8988T (cell line): Measurements from ENCODE around the gene LRP1B.
"Not testable (repeated sequence)": the region's sequence is repeated elsewhere in the genome, so short reads cannot be mapped to it uniquely, and the experiment has no call there.

Experiments used
- DNase-seq: peaks from one replicate; pipeline ENCODE4 v3.0.0; 2011

Gene LRP1B

DNA sequence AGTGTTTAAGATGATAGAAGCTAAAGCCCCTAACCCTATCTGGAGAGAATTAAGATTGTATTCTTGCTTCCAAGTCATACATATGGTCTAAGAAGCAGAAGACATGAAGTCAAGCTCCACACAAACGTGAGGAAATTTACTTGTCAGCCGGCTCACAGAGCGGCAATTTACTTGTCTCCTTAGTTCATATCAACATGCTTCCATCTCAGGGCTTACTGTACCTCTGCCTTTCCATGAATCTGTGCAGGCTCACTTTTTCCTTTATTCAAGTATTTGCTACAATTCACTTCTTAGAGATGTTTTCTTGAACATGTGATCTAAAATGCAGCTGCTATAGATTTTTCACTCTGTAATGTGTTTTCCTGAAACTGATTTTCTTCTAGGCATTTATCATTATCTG lies 1386.4 kb downstream of the LRP1B start:
- DNase-seq = no peak

DNA sequence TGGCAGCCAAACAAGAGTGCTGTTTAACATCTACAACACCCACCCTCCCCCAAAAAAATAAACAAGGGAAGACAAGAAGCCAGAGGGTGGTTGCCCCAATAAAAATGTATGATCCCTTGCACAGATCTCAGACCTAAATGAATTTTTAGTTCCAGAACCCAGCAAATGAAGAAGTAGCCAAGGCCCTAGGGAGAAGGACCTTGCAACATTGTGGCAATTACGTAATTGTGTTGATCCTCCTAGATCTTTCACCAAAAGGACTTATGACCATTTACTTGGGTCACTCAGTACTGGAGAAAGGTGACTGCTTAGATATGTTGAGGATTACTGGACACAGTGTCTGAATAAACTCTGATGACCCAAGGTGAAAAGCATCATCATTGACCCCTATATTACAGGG lies 1393.8 kb downstream of the LRP1B start:
- no peak for DNase-seq

DNA sequence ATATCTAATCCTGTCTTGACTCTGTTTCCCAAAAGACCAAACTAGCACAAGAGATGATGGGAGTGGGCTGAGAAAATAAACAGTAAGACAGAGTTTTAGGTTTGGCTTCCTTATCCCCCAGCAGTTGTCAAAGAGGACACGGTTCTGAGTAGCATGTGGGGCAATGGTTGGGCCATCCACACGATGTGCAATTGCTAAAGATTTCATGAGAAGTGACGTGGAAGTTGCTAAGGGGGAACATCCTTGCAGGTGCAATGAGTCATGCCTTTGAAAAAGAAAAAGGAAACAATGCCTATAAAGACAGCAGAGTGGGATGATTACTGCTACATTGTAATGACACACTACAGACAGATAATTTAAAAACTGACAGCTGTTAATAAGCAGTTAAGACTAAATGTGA lies 1395.8 kb downstream of the LRP1B start:
- no peak for DNase-seq

DNA sequence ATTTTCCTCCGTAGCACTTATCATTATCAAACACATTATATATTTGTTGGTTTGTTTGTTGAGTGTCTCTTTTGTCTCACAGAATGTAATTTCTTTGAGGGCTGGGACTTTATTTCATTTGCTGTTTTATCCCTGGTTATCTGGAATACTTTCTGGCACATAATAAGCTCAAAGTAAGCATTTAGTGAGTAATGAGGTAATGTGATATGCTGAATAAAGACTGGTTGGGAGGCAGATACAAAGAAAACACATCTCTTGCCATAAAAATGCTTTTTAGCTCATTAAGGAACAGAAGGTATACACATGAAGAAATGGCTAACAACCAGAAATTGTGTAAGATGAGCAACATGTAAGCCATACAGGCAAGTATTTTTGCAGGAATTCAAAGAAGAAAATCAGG lies 1411.8 kb downstream of the LRP1B start:
- DNase-seq = no peak

DNA sequence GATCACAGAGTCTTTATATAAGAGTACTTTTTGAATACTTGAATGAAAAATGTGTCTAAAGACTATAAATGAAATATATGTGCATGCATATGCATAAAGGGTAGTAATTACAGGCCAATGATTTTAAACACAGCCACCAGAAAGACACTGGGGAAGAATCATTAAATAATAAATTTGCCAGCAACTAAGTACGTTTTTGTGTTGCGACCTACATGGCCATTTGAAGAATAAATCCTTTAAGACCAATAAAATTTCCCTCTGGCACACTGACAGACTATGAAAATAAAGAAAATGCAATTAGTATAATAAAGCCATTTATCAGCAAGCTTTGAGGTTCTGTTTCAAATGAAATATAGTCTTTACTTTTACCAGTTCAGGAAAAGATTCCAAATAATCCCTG lies 1413.3 kb downstream of the LRP1B start:
- DNase-seq = no peak

DNA sequence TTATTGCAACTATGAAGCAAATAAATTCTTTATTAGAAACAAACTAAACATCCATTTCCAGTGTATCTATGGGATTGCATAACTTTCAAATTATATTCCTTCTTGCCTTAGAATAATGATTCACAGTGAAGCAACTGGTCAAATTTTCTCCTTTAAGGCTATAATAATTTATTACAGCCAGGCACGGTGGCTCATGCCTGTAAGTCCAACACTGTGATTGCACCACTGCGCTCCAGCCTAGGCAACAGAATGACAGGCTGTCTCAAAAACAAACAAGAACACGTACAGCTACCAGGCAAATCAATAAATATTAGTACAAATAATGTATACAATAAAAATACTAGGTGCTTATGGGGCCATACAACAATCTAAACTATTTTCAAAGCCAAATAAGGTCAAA lies 1416.2 kb downstream of the LRP1B start:
- no peak for DNase-seq

DNA sequence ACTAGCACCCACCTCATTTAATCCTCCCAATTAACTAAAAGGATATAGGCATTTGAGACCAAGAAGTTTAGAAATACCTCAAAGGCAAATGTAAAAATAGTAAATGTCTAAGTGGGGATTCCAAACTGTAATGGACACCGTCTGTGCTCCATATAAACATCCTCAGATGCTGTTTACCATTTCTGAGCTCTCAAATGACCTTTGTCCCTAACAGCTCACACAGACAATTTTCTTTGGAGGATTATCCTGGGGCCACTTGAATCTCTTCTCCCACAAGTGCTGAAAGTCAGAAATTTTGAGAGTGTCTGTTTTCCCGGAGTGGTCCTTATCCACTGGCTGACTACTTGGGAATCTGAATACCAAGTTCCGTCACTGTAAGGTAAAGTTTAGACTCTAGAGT lies 1418.9 kb downstream of the LRP1B start:
- no peak for DNase-seq

DNA sequence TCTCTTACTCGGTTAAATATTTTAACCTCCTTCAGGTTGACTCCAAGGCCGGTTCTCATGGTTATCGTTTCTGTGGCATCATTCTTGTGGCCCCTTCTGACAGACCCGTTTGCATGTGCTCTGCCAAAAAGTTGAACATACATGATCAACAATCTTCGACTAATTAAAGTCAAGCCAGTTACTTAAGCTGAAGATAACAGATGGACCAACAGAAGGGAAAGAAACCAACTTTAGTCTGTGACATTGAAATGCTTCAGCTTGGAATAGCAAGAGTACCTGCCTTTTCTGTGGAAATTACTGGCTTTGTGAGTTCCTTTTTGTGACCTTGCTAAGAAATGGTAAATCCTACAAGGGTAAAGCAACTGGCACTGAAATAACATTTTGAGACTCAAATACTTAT lies 1429.1 kb downstream of the LRP1B start:
- DNase-seq = no peak

DNA sequence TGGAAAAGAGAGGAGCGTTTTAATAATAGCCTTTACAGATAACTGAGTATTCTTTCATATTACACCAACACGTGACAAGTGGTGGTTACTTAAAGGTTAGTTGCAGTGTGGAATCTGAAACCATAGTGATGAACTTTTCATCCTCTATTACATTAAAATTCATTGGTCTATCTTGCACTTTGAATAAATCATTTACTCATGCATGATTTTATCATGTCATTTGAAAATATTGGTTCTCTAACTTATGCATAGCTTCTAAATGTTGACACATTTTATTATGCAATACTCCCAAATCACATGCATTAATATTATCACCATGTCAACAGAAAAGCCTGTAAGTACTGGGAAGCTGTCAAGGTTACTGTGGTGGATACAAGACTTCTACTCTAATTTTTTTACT lies 1432.2 kb downstream of the LRP1B start:
- no peak for DNase-seq

DNA sequence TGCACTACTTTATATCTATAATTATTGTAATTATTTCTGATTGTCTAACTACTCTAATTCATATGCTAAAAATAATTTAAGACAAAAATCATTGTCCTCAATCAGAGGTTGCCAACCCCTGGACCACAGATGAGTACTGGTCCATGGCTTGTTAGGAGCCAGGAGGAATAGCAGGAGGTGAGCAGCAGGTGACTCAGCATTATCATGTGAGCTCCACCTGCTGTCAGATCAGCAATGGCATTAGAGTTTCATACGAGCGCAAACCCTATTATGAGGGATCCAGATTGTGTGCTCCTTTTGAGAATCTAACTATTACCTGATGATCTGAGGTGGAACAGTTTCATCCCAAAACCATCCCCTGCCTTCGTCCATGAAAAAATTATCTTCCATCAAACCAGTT lies 1434.4 kb downstream of the LRP1B start:
- DNase-seq = no peak

DNA sequence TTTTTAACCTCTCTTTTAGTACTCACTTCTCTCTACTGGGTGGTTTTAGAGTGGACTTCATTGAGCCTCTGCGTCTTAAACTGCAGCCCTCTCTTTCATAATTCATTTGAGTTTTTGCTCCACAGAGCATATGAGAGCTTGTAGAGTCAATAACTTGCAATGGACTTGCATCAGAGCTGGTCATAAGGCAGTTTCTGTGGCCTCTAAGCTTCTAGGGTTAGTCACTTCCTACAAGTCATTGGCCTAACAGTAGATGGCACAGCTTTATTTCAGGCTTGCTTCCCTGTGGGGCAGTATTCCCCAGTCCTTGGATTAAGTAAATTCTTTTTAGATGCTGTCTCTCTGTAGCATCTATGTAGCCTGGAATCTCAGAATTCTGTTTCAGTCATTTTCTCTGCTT lies 1435.7 kb downstream of the LRP1B start:
- DNase-seq = no peak

DNA sequence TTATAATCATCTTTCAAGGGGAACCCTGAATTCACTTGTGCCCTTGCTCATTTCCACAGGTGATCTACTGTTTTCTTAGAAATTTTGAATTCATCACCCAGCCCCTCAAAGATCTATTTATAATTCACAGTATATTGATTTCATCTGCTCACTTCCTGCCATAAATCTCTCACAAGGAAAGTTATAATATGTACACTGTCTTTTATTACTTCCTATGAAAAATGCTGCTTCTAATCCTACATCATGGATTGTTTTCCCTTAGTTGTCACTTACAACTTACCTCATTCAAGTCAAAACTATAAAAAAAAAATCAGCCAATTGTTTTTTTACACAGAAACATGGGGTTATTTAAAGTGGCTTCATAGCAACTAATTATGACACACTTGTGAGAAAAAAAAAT lies 1443.0 kb downstream of the LRP1B start:
- DNase-seq = no peak

DNA sequence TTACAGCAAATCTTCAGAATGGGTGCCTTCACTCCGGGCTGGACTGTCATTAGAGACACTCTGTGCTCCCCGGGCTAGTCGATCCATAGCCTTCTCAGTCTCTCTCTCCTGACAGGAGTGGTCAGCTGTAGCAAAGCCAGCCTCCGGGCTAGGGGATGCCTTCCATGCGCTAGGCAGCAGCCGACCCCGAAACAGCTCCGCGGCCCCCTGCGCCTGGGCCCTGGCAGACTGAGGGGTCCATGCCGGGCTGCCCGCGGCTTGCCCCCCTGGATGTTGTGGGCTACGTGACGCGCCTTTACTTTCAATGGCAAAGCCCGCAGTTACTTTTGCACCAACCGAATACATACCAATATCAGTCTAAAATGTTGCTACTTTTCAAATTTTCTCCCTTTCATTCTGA lies 1447.2 kb downstream of the LRP1B start:
- no peak for DNase-seq

DNA sequence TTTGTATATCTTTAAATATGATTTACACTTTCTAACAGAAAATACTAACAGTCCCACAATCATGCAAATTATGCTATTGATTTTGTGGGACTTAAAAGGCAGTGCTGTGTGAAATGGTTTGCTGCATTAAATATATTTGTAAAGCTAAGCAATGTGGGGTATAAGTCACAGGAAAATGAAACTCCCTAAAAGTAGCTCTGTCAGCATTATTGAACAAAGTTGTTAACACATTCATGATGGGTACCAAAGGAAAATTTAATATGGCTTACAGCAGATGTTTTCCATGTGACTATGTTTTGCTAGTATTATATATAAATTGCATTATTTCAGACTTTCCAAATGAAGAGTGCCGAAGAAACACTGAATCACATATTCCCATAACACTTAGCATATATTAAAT lies 1450.0 kb downstream of the LRP1B start:
- DNase-seq = no peak

DNA sequence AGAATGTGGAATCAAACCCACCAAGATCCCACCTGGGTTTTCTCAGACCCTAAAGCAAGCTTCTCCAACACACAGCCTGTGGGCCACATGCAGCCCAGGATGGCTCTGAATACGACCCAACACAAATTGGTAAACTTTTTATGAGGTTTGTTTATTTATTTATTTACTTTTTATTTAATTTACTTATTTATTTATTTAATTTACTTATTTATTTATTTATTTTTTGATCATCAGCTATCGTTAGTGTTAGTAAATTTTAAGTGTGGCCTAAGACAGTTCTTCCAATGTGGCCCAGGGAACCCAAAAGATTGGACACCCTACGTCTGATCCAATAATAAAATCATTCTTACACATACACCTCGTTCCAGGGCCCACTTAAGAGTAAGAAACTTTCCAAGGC lies 1451.1 kb downstream of the LRP1B start:
- DNase-seq = no peak

DNA sequence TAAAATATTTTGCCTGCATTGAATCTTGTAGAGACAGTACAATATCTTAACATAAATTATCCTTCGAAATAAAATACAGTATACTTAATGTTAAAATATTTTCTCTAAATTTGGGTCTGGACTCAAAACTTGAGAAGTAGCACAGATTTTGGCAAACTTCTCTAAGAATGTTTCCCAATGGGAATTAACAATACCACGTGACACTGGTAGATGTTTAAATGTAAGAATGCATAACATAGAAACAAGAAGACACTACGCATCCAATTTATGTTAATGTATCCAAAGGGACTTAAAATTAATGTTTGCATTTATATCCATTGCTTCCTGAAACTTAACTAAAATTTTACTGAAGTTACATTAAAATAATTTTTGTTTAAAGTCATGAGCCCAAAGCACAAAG lies 1460.9 kb downstream of the LRP1B start:
- DNase-seq = no peak

DNA sequence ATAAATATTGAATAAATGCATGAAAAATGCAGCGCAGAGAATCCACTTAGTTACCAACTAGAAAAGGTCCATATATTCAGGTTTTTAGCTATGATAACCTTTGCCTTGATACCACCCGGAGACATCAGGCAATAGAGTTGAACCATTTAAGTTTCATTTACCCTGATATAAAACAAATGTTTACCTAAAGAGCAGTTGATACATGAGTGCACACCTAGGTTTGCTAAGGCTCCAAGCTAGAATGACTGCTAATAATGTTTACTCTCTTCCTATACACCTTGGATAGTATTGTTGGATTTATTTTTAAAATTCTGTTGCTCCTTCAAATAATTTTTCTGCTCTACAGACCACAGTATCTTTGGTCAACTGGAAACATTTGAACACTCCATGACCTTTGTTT lies 1463.6 kb downstream of the LRP1B start:
- no peak for DNase-seq

DNA sequence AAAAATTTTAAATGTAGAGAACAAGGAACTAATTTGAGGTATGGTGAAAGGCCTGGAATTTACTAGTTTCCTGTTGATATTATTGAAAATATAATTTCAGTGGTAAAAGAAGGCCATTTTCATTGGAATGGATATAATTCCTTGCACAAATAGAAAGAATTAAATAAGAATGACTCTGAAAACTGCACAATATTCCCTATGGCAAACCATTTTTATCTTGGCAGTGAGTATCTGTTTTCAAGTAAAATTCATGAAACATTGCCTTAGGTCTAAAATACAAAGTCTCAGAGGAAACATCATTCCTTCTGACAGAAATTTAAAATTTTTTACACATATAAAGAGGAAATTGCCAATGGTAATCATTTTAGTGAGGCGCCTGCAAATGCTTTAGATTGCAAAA lies 1468.3 kb downstream of the LRP1B start:
- no peak for DNase-seq

DNA sequence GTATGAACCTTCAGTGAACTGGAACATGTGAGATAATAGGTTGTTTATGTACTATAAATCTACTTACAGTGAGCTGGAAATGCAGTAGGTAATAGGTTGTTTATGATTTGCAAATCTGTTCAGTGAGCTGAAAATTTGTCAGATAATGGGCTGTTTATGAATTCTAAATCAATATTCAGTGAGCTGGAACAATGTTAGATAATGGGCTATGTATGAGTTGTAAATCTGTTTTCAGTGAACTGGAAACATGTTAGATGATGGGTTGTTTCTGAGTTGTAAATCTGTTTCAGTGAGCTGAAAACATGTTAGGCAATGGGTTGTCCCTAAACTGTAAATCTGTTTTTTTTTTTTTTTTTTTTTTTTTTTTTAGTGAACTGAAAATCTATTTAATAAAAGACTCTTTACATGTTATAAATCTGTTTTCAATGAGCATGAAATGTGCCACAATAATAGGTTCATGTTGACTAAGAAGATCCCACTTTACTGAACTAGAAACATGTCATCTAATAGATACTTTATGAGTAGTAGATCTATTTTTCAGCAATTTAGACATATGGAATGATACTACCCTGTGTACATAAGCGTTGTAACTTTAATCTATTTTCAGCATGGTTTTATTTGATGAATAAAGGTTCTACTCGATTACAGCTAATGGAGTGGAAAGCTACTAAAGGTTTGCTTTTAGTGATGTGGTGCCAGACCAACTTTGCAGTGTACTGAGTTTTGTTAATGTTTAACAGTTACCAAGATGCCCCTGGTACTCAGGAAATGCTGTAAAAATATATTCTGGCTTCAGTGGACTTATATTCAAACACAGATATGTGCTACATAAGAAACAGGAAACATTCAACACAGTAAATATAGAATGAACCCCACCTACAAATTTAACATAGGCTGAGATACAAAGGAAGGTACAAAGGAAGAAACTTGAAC lies 1471.8 kb downstream of the LRP1B start:
- no peak for DNase-seq

DNA sequence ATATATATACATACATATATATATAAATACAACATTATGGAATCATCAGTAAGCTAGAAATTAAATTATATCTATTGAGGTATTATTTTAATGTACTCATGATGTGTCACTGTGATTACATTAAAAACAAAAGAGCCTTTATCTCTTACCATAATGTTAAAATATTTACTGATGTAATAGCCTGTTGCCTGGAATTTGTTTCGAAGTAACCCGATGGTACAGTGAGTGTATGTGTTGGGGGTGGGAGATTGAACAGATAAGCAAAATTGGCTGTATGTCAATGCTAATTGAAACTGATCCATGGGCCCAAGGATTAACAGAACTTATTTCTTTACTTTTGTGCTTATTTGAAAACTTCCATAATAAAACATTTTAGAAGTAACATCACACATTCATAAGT lies 1473.2 kb downstream of the LRP1B start:
- no peak for DNase-seq

DNA sequence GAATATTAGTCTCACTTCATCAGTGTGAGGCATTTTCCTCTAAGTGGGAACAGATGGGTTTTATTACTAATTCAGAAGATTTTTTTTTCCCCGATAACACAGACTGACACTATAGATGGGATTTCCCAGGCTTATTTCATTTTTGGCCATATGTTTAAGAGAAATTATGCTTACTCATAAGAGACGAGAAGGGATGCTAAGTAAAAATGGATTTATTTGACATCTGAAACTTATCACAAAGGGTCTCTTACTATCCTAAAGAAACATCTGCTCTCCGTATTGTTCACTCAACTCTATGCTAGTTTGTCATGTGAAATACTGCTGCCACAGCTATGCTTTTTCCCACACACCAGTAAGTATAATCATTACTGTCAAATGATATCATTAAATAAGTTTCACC lies 1476.3 kb downstream of the LRP1B start:
- DNase-seq = no peak

DNA sequence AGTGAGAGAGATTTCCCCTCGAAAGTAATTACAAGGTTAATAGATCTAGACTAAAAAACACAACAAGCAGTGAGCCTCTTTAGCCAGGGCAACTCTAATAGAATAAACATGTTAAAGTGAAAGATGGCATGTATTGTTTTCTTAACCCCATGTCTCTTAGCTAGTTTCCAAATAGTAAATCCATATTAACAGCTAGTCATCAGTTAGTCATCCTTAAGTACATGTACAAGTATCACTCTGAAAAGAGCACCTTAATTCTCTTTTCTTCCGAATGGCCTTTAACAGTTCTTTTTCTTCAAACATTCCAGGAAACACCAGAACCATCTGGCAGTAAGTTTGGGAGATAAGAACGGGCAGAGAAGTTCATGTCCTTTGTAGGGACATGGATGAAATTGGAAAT lies 1480.0 kb downstream of the LRP1B start:
- DNase-seq = no peak

DNA sequence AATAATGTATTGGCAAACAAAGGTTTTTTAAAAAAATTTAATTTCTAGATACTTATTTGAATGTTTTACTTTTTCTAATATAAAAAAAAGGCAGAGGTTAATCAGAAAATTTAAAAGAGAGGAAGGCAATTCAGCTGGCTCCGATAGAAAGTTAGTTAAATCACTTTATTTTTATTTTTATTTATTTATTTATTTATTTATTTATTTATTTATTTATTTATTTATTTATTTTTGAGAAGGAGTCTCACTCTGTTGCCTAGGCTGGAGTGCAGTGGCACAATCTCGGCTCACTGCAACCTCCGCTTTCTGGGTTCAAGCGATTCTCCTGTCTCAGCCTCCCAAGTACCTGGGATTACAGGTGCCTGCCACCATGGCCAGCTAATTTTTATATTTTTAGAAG lies 1480.7 kb downstream of the LRP1B start:
- not testable (repeated sequence) for DNase-seq

DNA sequence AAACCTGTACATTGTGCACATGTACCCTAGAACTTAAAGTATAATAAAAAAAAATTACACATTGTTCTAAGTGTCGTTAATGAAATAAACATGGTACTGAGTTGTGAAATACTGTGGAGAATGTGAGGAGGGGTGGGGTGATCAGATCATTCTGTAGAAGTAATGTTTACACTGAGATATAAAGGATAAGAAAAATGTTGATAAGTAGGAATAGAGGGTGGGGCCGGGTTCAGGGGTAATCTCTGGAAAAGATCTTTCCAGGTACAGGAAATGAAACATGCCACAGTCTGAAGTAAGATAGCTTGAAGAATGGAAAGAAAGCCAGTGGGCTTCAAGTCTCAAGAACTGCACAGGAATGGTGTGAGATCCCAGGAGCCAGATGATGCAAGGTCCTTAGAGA lies 1482.4 kb downstream of the LRP1B start:
- no peak for DNase-seq

DNA sequence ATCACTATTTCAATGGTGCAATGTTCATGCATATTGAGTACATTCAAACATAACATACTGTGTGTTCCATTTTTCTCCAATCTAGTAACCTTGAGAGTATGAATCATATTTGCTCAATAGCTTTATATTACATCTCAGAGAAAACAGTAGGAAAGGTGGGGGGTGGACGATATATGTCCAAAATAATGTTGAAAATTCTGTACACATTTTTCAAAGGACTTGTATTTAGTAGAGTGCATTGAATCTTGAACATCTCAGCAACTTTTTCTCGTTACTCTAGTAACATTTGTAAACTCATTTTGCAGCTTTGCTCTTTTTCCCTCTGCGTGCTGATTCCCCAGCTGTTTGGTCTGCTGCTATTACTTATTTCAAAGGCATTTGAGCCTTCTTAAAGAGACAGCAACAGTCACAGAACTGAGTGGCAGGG lies 1487.0 kb downstream of the LRP1B start:
- DNase-seq = no peak
